Measurements from ENCODE around the gene DHX30.

DHX30 gene

DNA sequence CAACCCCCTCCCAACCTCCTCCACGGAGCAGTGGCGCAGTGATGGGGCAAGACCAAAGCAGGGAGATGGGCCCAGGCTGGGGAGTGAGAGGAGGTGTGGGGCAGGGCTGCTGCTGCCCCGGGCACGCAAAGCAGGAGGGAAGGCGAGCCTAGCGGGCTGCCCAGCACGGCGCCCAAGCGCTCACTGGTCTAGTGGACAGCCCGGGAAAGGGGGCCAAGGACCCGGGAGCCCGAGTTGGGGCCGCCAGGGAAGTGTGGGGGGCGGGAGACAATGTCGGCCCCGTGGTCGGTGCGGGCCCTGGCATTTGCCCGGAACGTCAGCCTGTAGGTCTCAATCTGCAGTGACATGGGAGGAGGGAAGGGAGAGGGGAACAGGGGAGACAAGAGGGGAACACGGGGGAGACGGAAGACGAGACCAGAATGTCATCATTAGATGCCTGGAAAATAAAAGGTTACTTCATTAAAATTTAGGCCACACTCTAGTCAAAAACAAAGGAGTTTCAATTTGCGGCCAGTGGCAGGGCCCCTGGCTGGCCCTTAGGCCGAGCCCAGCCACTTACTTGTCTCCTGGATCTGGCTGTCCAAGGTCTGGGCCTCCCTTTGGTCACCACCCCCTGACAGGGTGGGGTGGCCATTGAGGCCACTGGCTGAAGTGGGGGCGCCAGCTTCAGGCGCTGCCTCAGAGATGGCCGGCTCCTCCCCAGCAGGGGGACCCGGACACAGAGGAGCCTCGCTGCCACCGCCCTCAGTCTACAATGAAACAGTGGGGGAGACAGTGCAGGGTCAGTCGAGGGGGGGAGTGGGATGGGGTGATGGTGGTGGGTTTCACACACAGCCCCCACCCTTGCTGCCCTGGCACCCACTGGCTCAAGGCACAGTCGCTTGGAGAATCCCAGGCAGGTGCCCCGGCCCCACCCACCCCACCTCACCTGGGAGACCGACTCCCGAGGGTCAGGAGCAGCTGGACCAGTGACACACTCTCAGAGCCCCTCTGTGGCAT, 50.0 kb downstream of the DHX30 start:
- no peak for DNase-seq (ENCODE audit: low read depth)

DNA sequence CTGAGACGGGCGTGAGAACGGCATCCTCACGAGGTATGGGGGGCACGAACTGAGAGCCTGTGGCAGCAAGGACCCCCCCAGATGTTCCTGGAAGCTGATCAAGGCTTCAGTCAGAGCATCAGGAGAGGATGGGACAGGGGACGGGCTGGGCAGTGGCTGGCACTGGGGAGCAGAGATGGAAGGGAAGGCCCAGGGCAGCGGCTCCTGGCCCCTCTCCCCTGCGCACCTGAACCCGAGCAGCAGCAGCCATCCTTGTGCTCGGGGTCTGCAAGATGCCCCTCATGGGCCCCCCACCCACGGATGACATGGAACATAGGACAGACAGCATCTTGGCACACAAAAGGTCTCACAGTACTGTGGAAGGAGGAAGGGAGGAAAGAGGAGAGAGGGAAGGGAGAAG, 51.3 kb downstream of the DHX30 start:
- DNase-seq (ENCODE audit: low read depth), result no peak

DNA sequence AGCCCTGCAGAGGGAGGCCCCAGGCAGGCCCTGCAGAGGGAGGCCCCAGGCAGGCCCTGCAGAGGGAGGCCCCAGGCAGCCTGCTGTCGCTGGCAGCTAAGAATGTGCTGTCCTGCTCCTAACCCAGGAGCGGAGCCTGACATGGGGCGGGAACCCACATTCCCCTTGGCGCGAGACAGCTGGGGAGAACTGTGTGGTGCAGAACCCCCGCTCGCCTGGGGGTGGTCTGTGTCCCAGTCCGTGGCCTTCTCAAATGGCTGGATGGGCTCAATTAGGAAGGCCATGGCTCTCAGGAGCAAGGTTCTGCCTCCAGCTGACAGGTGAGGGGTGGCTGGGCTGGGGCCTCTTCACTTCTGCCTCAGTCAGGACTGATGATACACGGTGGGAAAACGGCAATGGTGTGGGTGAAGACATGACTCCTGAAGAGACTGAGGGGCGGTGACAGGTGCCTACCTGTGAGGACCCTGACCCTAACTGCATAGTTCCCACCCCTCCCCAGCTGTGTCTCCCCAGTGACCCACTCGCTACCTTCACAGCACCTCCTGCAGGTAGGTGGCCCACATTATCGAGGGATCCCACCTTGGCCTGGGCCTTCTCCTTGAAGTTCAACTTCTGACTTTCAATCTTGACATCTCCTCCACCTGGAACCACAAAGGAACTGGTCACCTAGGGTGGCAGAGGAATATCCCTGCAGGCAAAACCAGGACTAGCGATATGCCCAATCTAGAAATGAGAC, 52.0 kb downstream of the DHX30 start:
- no peak for DNase-seq (ENCODE audit: low read depth)

DNA sequence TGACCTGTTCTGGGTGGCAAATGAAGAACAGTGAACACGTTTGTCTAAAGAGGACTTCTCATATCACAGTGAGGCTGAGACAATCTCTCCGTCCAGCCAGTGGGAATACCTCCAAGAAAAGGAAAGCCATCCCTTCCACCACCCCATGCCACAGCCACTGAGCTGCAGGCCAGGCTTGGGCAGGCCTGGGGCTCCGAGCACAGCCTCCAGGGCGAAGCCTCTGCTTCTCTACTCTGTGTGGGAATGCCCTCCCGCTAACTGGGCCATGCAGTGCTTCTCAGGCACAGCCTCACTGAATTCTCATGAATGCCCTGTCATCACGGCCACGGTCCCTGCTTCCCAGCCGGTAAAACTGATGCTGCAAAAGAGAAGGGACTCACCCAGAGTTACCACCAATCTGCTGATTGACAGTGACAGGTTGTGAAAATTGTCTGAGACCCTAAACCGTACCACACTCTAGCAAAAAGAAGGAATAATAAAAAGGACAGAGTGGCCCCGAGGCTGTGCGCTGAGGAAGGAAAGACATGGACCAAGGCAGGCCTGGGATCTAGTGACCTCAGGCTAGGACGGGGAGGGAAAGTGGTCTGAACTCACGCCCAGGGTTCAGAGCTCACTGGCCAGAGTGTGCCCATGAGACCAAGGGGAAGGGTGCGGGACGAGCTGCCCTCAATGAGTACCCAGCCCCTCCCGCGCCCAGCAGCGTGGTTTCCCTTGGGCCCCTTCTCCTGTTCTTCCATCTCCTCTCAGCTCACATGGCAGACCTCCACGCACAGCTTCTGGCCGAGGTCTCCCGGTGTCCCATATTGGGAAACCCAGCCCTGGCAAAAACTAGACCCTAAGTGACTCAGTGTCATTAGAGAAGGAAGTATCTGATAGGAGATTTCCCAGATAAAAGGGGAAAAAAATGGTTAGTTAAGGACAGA, 52.8 kb downstream of the DHX30 start:
- no peak for DNase-seq (ENCODE audit: low read depth)

DNA sequence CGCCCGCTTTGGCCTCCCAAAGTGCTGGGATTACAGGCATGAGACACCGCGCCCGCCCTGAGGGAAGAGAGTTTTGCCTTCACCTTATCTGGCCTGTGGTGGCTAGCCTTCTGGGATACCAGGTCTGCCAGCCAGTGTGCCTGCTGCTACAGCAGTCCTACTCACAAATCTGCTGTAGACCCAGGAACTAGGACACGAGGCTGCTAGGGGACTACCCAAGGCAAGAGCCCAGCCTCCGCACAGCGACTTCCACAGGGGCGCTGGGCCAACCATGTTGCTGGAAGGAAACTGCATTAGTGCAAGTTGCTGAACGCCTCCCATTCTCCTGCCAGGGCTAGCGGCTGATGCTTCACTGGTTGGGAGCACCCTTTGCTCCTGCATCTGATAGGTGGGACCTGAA, 53.7 kb downstream of the DHX30 start:
- DNase-seq (ENCODE audit: low read depth), result no peak

DNA sequence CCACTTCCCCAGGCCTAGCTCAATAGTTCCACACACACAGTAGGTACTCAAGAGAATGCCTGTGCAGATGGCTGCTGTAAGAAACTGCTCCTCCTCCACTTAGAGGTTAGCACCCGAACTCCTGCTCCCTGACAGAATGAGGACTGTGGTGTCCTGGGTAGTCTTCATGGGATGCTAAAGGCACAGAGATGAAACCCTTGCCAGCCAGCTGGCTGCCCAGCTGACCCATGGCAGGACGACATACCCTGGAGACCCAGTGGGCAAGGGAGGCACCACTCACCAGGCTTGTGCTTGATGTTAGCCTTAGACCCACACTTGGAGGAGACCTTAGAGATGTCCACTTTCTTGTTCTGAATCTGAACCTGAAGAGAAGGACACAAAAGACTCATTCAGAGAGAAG, 54.2 kb downstream of the DHX30 start:
- no peak for DNase-seq (ENCODE audit: low read depth)

DNA sequence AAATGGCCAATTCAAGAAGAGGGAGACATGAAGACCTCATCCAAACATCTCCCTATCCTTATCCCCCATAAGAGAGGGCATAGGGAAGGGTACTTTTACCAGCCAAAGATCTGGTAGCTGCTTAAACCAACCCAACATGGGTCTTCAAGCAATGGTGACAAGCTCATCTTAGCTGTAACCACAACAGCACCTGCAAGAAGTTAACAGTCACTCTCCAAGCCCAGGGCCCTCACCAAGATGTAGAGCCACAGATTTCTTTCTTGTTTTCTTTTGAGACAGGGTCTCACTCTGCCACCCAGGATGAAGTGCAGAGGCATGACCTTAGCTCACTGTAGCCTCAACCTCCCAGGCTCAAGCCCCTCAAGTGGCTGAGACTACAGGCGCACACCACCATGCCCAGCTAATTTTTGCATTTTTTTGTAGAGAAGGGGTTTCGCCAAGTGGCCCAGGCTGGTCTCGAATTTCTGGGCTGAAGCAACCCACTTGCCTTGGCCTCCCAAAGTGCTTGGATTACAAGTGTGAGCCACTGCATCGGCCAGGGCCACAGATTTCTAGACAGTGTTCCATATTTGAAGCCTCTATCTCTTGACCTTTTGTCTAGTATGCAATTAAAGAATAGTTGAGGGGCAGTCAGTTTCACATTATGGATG, 57.1 kb downstream of the DHX30 start:
- no peak for DNase-seq (ENCODE audit: low read depth)

DNA sequence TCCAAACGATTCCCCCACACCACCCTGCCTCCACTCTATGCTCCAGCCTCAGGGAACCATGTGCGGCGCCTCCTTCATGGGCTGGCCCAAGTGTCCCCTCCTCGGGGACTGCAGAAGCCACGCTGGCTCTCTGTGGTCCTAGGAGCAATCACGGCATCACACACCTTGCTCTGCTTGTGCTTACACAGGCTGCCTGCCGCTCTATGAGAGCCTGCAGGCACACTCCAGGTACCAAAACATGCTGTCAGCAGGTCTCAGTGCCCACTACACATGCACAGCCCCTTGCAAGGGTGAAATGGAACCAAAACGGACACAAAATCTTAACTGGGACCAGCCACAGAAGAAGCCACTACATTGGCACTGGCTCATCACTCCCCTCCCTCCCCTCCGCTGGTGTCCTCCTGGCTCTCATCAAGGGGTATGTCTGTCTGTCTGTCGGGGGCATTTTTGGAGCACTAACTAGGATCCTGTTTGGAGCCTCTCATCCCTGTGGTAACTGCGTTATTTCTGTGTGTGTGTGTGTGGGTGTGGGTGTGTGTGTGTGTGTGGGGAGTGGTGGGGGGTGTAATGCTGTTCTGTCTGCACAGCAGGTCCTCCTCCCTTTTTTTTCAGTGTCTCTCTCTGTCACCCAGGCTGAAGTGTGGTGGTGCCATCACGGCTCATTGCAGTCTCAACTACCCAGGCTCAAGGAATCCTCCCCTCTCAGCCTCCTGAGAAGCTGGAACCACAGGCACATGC, 60.6 kb downstream of the DHX30 start:
- DNase-seq (ENCODE audit: low read depth), result no peak

DNA sequence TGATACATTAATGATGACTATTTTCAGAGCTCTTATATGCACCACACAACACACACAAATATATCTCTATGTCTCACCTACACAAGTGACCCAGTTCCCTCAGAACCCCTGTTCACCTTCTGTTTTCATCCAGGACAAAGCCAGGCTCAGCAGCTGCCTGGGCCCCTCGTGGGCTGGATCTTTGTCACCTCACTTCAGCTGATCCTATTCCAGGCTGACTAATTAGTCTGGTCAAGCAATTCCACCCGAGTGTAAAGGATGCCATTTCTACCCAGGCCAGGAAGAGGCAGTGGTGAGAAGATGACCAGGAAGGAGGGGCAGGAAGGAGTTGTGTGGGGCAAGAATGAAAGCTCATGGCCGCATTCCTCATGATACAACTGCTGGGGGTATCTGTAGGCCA, 62.3 kb downstream of the DHX30 start:
- peak; percentile 24 for DNase-seq (ENCODE audit: low read depth)

DNA sequence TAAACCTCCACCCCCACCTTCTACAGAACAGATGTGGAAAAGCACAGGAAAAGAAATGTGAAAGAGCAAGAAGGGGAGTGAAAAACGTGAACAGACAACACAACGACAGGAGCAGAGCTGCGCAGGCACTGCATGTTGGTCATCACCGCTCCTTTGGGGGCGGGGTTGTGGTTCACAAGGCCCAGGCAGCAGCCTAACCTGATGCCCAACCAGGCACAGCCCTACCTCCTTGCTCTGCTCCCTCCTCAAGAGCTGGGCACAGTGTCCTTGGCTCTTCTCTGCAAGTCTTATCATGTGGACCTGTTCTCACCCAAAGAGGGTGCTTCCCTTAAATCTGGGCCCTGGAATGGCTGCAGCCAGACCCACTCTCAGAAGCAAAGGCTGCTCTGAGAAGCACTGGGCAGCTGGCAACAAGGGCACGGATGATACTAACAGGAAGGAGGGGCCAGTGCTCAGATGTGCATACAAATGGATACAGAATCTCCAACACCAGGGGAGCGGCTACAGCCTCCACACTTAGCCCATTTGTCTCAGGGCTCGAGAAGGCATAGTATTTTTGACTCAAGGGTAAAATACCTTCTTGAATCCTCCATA, 64.6 kb downstream of the DHX30 start:
- no peak for DNase-seq (ENCODE audit: low read depth)

DNA sequence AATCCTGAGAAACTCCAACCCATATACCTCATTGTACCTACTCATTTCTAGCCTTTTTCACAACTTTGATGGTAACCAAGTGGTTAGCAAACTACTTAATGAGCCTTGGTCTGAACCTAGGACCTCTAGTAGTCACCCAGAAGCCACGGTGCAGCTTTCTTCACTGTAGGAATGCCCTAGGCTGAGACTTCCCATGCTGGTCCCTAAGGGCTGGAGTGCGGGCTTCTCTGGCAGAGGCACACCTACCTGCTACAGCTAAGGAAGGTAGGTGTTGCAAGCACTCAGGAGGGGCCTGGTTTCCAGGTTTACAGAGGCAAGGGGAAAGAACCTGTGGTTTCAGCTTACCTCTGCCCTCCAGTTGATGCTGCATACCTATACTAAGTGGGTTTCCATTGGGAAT, 65.4 kb downstream of the DHX30 start:
- DNase-seq (ENCODE audit: low read depth), result no peak

DNA sequence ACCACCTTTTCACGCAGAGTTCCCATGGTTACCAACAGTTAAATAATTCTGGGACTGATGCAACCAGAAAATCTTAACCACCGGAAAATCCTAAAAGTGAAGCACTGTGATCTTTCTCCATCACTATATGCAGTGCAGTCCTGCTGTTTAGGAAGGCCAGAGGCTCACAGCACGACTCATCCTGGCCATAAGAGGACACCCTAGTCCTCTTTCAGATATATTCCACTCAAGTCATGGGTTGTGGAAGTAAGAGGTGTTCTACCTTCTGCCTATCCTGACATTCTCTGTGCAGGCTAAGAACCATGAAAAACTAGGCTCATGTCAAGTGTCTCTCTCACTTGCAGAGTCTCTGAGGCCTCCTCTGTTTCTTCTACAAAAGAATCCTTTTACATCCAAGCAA, 67.2 kb downstream of the DHX30 start:
- DNase-seq (ENCODE audit: low read depth), result peak; percentile 20

DNA sequence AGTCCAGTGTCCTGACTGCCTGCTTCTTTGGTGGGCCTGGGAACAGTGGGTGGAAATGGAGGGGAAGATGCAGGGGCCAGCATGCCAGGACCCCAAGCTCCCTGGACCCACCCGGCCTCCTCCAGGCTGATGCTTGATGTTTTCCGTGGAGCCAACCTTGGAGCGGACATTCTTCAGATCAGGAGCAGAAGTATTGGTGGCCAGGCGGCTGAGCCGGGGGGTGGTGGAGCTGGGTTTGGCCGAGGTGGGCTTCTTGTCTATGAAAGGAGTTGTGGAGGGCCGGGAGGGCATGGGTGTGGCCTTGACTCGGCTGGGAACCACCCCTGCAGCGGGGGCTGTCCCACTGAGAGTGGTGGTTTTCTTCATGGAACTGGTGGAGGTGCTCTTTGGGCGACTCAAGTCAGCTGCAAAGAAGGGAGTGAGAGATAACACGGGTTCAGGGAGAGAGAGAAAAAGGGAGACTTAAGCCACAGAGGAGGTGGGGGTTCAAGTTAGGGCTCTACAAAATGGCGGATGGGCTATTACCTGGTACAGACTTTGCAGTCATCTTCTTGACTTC, 67.8 kb downstream of the DHX30 start:
- no peak for DNase-seq (ENCODE audit: low read depth)

DNA sequence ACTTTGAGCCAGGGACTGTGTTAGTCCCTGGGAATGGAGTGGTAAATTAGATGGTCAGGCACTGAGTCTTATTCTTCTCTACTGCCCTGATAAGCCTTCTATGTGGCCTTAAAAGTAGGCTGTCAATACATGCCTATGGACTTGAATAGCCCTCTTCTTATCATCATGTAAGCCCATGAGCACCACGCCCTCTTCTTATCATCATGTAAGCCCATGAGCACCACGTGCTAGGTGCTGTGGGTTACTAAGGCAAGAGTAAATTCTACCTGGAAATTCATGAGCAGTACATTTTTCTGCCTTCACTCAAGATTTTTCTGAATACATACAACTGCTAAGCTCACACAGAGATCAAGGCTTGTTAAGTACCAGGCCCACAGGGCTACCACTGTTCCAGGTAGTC, 68.5 kb downstream of the DHX30 start:
- DNase-seq (ENCODE audit: low read depth), result no peak

DNA sequence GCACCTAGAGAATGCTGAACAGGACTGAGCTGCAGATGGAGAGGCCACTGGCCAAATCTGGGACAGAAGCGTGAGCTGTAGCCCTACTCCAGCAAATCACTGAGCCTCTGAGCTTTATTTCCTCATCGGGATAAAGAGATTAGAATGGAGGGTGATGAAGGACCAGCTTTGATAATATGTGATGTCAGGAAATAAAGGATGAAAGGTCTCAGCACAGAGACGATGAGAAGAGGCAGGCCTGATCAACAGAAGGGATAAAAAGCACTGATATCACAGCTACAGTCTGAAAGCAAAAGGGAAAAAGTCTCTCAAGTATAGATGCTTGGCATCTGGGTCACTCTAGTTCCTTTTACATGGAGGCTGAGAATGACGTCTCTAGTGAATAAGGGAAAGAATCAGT, 70.0 kb downstream of the DHX30 start:
- DNase-seq (ENCODE audit: low read depth), result no peak

DNA sequence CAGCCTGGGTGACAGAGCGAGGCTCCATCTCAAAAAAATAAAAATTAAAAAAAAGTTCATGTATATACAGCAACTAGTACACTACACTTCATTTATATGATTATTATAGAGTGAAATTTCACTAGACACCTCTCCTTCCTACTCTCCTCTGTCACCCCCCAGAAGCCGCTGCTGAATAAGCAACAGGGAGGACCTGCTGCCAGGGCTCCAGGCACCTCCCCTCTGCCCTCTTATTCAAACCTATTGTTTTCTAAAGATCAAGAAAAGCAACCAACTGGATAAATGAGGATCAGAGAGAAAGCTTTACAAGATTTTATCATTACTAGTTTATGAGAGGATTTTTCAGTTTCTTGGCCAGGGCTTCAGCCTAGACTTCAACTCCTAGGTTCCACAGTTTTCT, 71.5 kb downstream of the DHX30 start:
- DNase-seq (ENCODE audit: low read depth), result no peak

DNA sequence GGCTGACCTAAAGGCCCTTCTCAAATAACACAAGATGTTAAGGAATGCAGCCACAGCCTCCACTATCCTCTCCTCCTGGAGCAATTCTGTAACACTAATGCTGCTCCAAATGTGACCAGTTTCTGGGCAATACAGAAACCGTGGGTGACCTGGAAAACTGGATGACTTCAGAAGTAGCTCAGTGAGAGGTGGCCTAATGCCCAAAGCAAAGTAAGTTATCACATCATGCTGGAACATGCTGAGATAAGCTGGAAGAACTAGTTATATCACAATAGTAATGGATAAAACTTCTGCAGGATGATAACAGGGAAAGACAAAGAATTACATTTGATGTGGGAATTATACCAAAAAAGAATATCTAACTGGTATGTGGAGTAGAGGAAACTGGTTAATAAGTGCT, 72.0 kb downstream of the DHX30 start:
- DNase-seq (ENCODE audit: low read depth), result no peak

DNA sequence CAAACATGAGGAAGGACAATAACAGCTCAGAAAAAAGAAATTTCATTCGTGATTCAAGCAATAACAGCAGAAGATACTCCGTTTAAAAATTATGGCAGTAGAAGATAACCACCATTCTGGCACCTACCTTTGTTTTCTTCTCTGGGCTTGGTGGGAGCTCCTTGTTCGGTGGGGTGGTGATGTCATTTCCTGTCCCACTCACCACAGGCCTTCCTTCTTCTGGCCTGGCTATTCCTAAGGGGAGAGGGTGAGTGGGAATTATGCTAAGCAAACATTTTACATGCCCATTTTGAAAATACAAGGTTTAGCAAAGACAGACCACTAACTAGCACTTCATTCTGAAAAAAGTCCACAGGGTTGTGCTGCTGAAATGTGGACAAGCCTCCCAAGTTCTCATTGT, 74.4 kb downstream of the DHX30 start:
- DNase-seq (ENCODE audit: low read depth), result peak; percentile 17

DNA sequence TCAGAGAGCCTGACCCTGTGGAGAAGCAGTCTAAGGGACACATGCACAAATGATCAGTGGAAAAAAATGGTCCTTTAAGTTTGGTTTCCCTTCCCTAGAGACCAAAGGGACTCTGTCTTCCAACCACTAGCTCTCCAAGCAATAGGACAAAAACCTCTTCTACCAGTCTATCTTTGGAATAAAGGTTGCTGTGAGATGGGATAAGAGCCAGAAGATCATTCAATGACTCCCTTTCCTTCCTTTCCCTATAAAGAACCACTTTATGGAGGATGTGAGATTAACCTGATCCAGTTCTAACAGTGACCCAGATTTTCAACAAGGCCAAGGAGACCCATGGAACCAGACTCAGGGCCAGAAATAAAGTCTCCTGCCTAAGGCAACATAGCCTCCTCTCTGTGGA, 74.8 kb downstream of the DHX30 start:
- DNase-seq (ENCODE audit: low read depth), result no peak

DNA sequence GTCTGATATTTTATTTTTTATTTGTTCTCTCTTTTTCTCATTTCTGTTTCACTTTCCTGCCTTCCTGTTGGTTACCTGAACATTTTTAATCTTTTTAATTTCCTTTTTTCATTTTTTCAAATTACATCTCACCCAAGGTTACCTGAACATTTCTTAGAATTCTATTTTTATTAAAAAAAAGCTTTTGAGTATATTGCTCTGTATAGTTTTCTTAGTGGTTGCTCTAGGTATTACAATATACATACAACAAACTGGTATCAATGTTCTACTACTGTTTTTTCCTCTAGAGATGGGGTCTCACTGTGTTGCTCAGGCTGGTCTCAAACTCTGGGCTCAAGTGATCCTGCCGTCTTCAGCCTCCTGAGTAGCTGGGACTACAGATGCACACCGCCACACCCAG, 79.4 kb downstream of the DHX30 start:
- DNase-seq (ENCODE audit: low read depth), result no peak

Data from amniotic epithelial cell (primary cell).